Umbilical cord (tissue), 2 donors: ENCODE results near the gene INHBA. TPM values are rescaled to one million over a fixed set of nuclear protein-coding genes. Genes with fewer than 3 reads are reported as not detected.
A peak's percentile ranks its signal among the peaks of the same experiment; 100 is the strongest.

Experiments
- DNase-seq: peaks from one replicate; pipeline ENCODE4 v3.0.0-alpha.2; 2015; ENCODE audit warnings: low spot score
- total RNA-seq: library from RNA; depleted of rRNA; stranded (reverse); fragments of >200 nt; gene quantifications from one replicate; pipeline ENCODE4 v1.2.3, GENCODE V29; 2014; ENCODE audit warnings: low replicate concordance; ENCODE audit not compliant: insufficient read depth

Gene INHBA
- total RNA-seq, 1 donor from 2014 or later, result 172 TPM

- DNase-seq, result no peak
Measured at GRCh38 chr7:41711283-41712064, 8.6 kb upstream of the INHBA start.

- DNase-seq, result no peak
Measured at GRCh38 chr7:41710838-41711237, 7.9 kb upstream of the INHBA start.

GRCh38 chr7:41709621-41710020, 6.7 kb upstream of the INHBA start:
- DNase-seq, result no peak

GRCh38 chr7:41708581-41709358, 5.9 kb upstream of the INHBA start:
- no peak for DNase-seq

GRCh38 chr7:41706228-41706930, 3.5 kb upstream of the INHBA start:
- DNase-seq, result no peak

- DNase-seq, result peak; percentile 87
Measured at GRCh38 chr7:41705109-41705901, 2.4 kb upstream of the INHBA start.

GRCh38 chr7:41701068-41701941, 1.6 kb downstream of the INHBA start:
- DNase-seq, result no peak

GRCh38 chr7:41700044-41700471, 2.8 kb downstream of the INHBA start:
- DNase-seq, result no peak

GRCh38 chr7:41699516-41699915, 3.4 kb downstream of the INHBA start:
- peak; percentile 47 for DNase-seq

GRCh38 chr7:41698726-41699125, 4.2 kb downstream of the INHBA start:
- DNase-seq, result no peak

GRCh38 chr7:41698114-41698513, 4.8 kb downstream of the INHBA start:
- no peak for DNase-seq

GRCh38 chr7:41696323-41696916, 6.5 kb downstream of the INHBA start:
- peak; percentile 92 for DNase-seq

- DNase-seq, result peak; percentile 79
Measured at GRCh38 chr7:41695661-41696322, 7.1 kb downstream of the INHBA start.

GRCh38 chr7:41694495-41694894, 8.4 kb downstream of the INHBA start:
- no peak for DNase-seq

GRCh38 chr7:41693150-41693997, 9.5 kb downstream of the INHBA start:
- no peak for DNase-seq

- peak; percentile 89 for DNase-seq
Measured at GRCh38 chr7:41692251-41692650, 10.6 kb downstream of the INHBA start.

- no peak for DNase-seq
Measured at GRCh38 chr7:41691286-41692190, 11.4 kb downstream of the INHBA start.
